Stimulated activated naive CD8-positive, alpha-beta T cell treated with anti-CD3 and anti-CD28 coated beads, Interleukin-15, Interleukin-2, amounts not matched to agents 100 ng/mL and 50 ng/mL, for 24 hours (primary cell): ENCODE measurements around the gene FIBP.

Experiments used
- H3K27ac Mint-ChIP-seq: one replicate; pipeline ENCODE4 v1.8.0; 2021; ENCODE audit warnings: mild to moderate bottlenecking, mixed read lengths
- H3K27me3 Mint-ChIP-seq: one replicate; pipeline ENCODE4 v1.8.0; 2021; ENCODE audit warnings: mixed read lengths
- H3K36me3 Mint-ChIP-seq: one replicate; pipeline ENCODE4 v1.8.0; 2021; ENCODE audit warnings: low read depth, mixed read lengths
- H3K4me1 Mint-ChIP-seq: one replicate; pipeline ENCODE4 v1.8.0; 2021; ENCODE audit warnings: low read depth, mixed read lengths
- H3K4me3 Mint-ChIP-seq: one replicate; pipeline ENCODE4 v1.8.0; 2021; ENCODE audit warnings: mild to moderate bottlenecking, mixed read lengths
- H3K9me3 Mint-ChIP-seq: one replicate; pipeline ENCODE4 v1.8.0; 2021; ENCODE audit warnings: mixed read lengths

FIBP gene

DNA sequence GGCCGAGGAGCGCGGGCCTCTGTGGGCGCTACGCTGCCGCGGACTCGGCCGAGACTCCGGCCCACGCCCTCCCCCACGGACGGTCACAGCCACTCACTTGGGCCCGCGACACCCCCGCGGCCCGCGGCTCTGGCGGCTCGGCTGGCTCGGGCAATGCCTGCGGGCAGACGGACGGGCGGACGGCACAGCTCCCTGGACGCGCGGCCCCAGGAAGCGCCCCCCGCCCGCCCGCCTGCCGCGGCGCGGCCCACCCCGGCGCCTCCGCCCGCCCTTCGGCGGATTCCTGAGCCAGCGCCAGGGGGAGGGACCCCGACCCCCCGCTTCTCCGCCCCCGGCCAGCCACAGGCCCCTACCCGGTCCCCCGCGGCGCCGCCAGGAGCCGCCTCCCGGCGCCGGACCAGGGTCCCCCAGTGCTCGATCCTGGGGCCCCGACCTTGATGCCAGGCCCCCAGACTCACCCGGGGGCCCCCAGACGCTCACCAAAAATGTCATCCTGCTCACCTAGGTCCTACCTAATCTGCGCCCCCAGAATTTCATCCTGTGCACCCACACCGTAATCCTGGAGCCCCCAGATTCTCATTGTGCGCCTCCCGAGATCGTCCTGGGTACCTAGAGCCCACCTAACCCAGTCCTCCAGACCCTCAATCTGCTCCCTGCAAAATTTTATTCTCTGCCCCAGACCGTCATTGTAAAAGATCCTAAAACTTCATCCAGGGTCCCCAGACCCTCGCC lies 15.5 kb downstream of the FIBP start, which contains the start of gene EFEMP2:
Gene EFEMP2, minus strand, starts transcription at position 215 of the 732 bp plus-strand sequence. CDS start 446 bp downstream, outside the sequence.
- Mint-ChIP-seq H3K27me3 (peaks cover 3% of the 10 kb centered on the region), H3K9me3 (no peaks in the 10 kb centered on the region), H3K4me1 (peaks cover 29% of the 10 kb centered on the region), H3K4me3 (peak within 1 kb of the TSS; percentile 84), H3K27ac (peak within 1 kb of the TSS; percentile 92), H3K36me3 (peaks cover under 1% of the 10 kb centered on the region)

DNA sequence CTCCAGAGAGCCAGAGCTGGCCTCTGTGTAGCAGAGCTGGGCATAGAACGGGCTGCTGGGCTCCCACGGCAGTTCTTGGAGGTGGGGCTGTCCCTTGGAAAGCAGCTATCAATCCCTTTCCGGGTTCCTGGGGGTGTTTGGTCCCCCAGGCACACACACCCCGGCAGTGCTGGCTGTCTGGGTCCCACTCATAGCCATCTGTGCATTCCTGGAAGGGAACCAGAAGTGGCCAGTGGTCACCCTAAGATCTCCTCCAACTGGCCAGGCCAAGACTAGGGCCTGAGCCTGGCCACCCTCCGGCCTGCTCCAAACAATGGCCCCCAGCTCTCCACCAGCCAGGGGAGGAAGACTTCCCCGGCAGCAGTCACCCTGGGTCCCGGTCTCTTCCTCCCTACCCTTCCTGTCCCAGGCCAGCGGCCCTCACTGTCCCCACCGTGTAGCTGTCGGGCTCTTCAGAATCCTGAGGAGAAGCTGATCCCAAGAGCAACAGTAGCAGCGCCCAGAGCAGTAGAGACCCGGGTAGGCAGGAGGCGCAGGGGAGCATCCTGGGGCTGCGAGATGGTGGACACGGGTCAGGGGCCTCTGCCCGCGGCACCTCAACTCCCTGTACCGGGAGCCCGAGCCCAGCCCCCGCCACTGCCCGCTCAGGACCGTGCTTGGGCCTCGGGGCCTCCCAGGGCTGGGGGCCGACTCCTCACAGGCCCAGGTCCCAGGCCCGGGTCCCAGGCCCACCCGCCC lies 16.3 kb downstream of the FIBP start:
- Mint-ChIP-seq H3K4me1 (peaks cover 22% of the 10 kb centered on the region), H3K4me3 (no peak overlapping the region), H3K27me3 (peaks cover 3% of the 10 kb centered on the region), H3K9me3 (no peaks in the 10 kb centered on the region), H3K36me3 (peaks cover 8% of the 10 kb centered on the region), H3K27ac (no peak overlapping the region)

GRCh38 chr11:65870706-65871681 lies 17.3 kb downstream of the FIBP start:
- peaks cover 22% of the 10 kb centered on the region for H3K4me1 Mint-ChIP-seq
- peak overlapping the region; percentile 71 for H3K27ac Mint-ChIP-seq
- H3K27me3 Mint-ChIP-seq: peaks cover 3% of the 10 kb centered on the region
- no peaks in the 10 kb centered on the region for H3K9me3 Mint-ChIP-seq
- peaks cover 9% of the 10 kb centered on the region for H3K36me3 Mint-ChIP-seq
- no peak overlapping the region for H3K4me3 Mint-ChIP-seq

- H3K4me3 Mint-ChIP-seq: no peak overlapping the region
- peaks cover 11% of the 10 kb centered on the region for H3K36me3 Mint-ChIP-seq
- peak overlapping the region; percentile 71 for H3K27ac Mint-ChIP-seq
- H3K27me3 Mint-ChIP-seq: peaks cover 3% of the 10 kb centered on the region
- H3K4me1 Mint-ChIP-seq: peaks cover 22% of the 10 kb centered on the region
- H3K9me3 Mint-ChIP-seq: no peaks in the 10 kb centered on the region
Measured at GRCh38 chr11:65870307-65870658, 18.0 kb downstream of the FIBP start.

DNA sequence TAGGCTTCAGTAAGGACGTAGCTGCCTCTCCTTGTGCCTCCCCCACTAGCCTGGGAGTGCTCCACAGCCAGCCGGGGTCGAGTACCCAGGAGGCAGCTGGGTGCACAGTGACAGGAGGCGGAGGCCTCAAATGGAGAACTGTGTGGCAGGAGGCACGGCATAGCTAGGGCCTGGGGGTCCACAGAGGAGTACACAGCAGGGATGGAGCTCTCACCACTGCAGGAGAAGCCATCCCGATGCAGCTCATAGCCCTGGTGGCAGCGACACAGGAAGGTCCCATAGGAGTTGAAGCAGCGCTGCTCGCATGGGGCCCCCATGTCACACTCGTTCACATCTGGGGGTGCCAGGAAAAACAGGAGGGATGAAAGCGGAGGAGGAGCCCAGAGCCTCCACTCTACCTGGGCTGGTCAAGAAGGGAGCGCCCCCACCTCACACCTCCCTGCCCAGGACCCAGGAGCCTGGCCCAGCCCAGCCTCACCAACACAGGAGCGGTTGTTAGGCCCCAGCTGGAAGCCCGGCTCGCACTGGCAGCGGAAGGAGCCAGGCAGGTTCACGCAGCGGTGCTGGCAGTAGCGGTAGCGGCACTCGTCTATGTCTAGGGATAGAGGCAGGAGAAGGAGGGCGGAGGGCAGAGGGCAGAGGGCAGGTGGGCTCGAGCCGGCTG lies 18.5 kb downstream of the FIBP start:
- Mint-ChIP-seq H3K27ac (no peak overlapping the region), H3K4me1 (peaks cover 22% of the 10 kb centered on the region), H3K27me3 (peaks cover 3% of the 10 kb centered on the region), H3K4me3 (no peak overlapping the region), H3K36me3 (peaks cover 15% of the 10 kb centered on the region), H3K9me3 (no peaks in the 10 kb centered on the region)

DNA sequence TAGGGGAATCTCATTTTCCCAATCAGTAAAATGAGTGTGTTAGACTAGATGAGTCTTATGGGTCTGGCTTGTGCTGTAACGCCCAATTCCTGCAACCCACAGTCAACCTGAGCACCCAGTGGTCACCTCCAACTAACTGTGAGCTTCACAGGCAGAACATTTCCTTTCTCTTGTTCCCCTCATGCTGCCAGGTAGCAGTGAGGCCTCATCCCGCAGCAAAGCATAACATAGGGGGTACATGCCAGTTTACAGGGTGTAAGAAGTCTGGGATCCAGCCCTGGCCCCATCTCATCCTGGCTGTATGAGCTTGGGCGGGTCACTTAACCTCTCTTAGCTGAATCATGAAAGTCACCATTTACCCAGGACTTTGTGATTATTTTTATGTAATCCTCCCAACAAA lies 19.4 kb downstream of the FIBP start:
- Mint-ChIP-seq H3K4me3 (no peak overlapping the region), H3K36me3 (peaks cover 20% of the 10 kb centered on the region), H3K27ac (no peak overlapping the region), H3K4me1 (peaks cover 21% of the 10 kb centered on the region), H3K9me3 (no peaks in the 10 kb centered on the region), H3K27me3 (peaks cover 3% of the 10 kb centered on the region)

- H3K9me3 Mint-ChIP-seq: no peaks in the 10 kb centered on the region
- no peak overlapping the region for H3K27ac Mint-ChIP-seq
- H3K27me3 Mint-ChIP-seq: peaks cover 3% of the 10 kb centered on the region
- peaks cover 25% of the 10 kb centered on the region for H3K36me3 Mint-ChIP-seq
- no peak overlapping the region for H3K4me3 Mint-ChIP-seq
- peaks cover 15% of the 10 kb centered on the region for H3K4me1 Mint-ChIP-seq
Measured at GRCh38 chr11:65868076-65868667, 20.1 kb downstream of the FIBP start.

- Mint-ChIP-seq H3K4me1 (peaks cover 16% of the 10 kb centered on the region), H3K27me3 (no peaks in the 10 kb centered on the region), H3K9me3 (no peaks in the 10 kb centered on the region), H3K4me3 (no peak overlapping the region), H3K27ac (peak overlapping the region; percentile 71), H3K36me3 (peaks cover 29% of the 10 kb centered on the region)
Measured at GRCh38 chr11:65867284-65868071, 20.8 kb downstream of the FIBP start.

DNA sequence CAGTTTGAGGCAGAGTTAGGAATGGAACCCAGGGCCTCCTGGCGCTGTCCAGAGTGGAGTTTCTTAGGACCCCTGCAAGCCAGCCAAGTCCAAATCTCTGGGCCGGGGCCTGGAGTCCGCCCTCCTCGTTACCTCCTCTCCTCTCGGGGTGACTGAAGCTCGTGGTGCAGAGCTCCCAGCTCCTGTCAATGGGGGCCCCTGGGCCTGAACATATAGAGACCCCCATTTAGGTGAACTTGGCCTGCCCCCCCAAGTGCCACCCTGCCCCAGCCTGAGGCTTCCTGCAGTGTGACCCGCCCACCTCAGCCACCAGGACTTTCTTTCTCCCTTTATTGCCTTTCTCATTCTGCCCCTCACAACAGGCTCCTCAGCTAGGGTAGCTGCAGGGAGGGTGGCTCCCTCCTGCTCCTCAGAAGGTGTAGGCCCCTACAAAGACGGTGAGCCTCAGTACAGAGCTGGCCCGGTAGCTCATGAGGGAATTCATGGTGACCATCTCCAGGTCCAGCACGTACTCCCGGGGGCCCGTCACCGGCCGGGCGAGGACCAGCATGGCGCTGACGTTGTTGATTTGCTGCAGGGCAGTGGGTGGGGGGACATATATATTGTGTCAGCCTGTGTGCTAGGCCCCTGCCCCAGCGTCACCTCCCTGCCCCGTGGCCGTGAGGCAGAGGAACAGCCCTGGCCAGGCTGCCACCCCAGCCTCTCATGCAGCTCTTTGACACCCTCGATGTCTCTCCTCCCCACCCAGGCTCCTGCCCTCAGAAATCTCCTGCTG lies 21.6 kb downstream of the FIBP start:
- Mint-ChIP-seq H3K27me3 (no peaks in the 10 kb centered on the region), H3K27ac (peak overlapping the region; percentile 71), H3K4me3 (no peak overlapping the region)

GRCh38 chr11:65865550-65866172 lies 22.6 kb downstream of the FIBP start:
- no peaks in the 10 kb centered on the region for H3K27me3 Mint-ChIP-seq
- no peak overlapping the region for H3K27ac Mint-ChIP-seq
- no peaks in the 10 kb centered on the region for H3K9me3 Mint-ChIP-seq
- peaks cover 17% of the 10 kb centered on the region for H3K4me1 Mint-ChIP-seq
- H3K4me3 Mint-ChIP-seq: no peak overlapping the region
- H3K36me3 Mint-ChIP-seq: peaks cover 41% of the 10 kb centered on the region

More for the DNA sequence above, 21.6 kb downstream of the FIBP start:
- peaks cover 18% of the 10 kb centered on the region for H3K4me1 Mint-ChIP-seq
- peaks cover 32% of the 10 kb centered on the region for H3K36me3 Mint-ChIP-seq
- H3K9me3 Mint-ChIP-seq: no peaks in the 10 kb centered on the region

GRCh38 chr11:65864706-65865471 lies 23.4 kb downstream of the FIBP start:
- H3K36me3 Mint-ChIP-seq: peaks cover 41% of the 10 kb centered on the region
- no peak overlapping the region for H3K27ac Mint-ChIP-seq
- H3K9me3 Mint-ChIP-seq: no peaks in the 10 kb centered on the region
- H3K4me3 Mint-ChIP-seq: no peak overlapping the region
- no peaks in the 10 kb centered on the region for H3K27me3 Mint-ChIP-seq
- H3K4me1 Mint-ChIP-seq: peaks cover 18% of the 10 kb centered on the region
